Hematopoietic multipotent progenitor cell (in vitro differentiated cells): Measurements from ENCODE around the gene DPM2. TPM values are rescaled to one million over a fixed set of nuclear protein-coding genes. Genes with fewer than 3 reads are reported as not detected.

Source experiments
- DNase-seq, 3 donors: peaks; one replicate each; pipeline ENCODE4 v3.0.0-alpha.2; 2011 to 2015; ENCODE audit warnings: low read depth in 2 of 3, low spot score in 2 of 3
- total RNA-seq: library from RNA; depleted of rRNA; stranded (reverse); fragments of >200 nt; gene quantifications from one replicate; pipeline ENCODE4 v1.2.3, GENCODE V29; 2012

Gene DPM2
- total RNA-seq, 1 donor, result 17.2 TPM

DNA sequence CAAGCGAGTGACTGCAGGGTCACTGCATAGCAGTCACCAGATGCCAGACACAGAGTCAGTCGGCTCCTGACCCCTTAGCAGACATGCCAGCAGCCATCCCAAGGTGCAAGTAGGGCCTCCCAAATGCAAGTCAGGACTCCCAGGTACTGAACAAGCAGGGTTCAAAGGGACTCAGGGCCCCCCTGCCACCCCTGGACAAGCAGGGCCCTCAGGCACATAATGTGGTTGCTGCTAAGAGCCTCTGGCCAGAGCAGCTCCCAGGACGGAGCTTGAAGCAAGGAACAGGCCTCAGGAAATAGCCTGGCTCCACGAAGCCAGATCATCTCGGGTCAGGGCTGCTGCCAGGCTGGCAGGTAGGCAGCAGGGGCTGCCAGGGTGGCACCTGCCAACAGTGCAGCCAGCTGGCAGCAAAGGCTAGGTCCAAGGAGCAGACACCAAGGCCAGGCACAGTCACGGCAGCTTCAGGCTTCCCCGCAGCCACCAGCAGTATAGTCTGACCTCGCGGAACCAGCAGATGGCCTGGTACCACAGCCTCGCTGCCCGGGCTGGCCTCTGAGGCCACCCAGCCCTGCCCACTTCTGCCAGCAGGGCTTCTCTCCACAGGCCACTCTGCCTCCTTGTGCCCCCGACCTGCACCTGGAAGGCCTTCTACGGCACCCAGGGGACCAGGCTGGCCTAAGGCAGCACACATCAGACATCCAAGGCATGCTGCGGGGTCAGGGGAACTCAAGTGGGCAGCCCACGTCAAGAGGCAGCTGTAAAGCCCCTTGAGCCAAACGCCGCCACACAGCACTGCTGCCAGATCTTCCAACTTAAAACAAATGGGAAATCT is 35.7 kb upstream of the DPM2 start:
- DNase-seq, result no peak

DNA sequence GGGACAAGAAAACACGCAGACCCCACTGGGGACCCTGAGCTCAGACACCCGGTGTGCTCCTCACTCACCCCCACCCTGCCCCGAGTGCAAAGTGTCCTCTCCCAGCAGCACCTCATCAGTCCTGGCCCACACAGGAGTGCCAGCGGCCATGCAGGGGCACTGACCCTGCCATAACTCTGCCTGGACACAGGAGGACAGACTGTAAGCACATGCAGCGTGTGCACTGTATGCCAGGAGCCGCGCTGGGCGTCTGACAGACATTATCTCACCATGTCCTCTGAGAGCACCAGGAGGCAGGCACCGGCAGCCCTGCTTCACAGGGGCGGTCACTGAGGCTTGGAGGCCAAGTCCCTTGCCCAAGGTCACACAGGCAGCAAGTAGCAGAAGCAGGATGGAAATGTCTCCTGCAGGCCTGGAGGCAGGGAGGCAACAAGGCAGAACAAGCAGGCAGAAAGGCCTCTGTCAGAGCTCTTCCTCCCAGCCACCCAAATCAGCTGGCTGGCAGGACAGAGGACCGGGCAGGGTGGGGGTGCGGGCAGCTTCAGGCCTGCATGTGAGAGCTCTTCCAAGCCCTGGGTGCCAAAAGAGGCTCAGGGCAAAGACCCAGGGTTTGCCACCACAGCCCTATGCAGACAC is 34.7 kb upstream of the DPM2 start:
- no peak for DNase-seq

DNA sequence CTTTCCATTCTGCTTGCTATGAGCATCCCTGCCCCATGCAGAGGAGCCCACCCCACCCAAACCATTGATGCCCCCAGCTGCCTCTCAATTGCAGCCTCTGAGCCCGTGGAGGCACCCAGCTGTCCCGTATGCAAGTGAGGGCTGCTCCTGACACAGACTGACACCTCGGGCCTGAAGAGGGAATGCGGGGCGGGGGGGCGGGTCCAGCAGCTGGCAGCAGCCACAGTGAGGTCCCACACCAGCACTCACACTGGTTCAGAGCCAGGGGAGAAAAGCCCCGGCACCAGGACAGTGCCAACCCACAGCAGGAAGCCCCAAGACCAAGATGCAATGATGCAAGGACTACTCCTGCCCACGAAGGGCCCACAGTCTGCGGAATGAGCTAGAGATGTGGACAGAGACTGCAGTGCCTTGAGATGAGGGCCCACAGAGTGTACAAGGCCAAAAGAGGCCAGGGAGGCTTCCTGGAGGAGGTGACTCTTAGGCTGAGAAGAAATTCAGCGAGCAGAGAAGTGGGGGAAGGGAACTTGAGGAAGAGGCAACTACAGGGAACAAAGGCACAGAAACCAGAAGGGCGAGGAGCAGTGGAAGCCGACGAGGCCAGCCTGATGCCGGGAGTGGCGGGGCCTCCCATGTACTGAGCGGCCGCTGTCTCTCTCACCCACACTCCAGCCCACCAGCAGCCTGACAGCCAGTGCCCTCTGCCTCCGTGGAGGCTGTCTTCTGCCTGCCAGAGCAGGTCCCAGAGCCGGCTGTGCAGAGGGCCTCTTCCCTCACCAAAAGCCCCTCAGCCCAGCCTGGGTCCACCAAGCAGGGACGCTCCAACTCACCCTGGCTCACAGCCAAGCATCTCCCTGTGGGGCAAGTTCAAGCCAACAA is 33.9 kb upstream of the DPM2 start:
- DNase-seq, result no peak

DNA sequence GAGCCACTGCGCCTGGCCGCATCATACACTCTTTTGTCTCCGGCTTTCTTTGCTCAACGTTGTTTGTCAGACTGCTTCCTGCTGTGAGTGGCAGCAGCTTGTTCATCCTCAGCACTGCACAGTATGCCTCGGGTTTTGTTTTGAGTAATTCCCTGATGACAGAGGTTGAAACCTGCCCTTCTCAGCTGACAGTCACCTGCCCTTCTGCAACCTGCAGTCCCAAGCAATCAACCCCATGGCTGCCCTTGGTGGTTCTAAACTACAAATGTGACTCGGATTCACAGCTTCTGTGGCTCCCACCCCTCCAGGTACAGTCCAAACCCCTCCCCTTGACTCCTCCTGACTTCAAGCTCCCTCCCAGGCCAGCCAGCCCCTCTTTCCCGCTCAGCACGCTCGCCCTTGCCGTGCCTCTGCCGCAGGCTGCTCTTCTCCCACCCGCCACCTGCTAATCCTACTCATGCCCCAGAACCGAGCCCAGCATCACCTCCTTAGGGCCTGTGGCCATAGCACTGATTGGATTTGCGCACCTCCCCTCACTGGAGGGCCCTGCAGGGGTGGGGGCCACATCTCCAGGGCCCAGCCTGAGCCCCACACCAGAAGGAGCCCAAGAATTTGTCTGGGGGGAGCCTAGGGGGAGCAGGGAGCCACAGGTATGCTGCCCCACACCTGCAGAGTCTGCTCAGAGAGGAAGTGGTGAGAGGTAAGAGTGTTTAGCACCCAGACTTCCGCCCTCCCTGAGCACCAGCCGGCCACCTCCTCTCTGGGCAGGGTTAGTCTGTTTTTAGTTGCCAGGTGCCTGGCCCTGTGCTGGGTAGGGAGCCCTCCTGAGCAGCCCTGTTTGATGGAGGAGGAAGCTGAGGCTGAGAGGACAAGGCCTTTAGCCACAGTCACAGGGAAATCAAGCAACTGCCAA is 33.0 kb upstream of the DPM2 start:
- no peak for DNase-seq

DNA sequence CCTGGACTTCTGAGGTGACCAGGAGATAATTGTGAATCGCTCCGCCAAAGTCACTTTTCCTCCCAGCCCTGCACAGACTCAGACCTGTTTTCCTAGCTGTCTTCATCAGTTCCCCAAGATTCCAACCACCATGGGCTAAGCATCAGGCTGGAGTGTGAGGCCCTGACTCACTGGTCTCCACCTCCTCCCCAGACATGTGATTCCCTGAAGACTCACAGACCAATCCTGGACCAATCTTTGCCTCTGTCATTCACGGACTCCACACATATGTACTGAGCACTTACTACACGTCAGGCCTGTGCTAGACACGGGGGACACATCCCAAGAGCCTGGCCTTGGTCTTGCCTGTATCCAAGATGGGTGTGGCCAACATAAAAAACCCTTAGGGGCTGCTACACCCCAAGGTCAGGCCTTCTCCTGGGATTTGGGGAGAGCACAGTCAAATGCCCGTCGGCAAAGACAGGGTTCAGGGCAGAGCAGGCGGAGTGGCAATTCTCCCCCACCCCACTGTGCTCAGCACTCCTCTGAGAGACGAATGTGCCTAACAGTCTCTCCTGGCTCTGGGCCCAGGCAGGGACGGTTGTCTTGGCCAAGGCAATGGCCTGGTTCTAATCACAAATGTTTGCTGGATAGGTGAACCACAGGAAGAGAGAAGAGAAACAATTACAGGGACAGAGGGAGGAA is 31.2 kb upstream of the DPM2 start:
- no peak for DNase-seq

DNA sequence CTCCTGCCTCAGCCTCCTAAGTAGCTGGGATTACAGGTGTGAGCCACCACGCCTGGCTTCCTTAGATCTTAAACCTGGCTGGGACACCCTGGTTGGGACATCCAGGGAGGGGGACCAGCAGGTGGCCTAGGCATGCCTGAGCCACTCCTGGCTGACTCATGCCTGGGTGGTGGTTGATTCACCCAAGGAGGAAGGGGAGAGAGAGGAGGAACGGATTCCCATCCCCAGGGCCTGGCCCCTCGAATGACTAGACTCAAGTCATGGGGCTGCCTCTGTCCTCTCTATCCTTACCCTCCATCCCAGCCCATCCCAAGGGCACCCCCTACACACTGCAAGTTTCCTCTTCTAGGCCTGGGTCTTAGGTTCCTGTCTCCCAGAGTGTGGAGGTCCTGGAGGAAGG is 30.4 kb upstream of the DPM2 start:
- DNase-seq, result peak in 2 of 3 donors; percentile 32 to 58

DNA sequence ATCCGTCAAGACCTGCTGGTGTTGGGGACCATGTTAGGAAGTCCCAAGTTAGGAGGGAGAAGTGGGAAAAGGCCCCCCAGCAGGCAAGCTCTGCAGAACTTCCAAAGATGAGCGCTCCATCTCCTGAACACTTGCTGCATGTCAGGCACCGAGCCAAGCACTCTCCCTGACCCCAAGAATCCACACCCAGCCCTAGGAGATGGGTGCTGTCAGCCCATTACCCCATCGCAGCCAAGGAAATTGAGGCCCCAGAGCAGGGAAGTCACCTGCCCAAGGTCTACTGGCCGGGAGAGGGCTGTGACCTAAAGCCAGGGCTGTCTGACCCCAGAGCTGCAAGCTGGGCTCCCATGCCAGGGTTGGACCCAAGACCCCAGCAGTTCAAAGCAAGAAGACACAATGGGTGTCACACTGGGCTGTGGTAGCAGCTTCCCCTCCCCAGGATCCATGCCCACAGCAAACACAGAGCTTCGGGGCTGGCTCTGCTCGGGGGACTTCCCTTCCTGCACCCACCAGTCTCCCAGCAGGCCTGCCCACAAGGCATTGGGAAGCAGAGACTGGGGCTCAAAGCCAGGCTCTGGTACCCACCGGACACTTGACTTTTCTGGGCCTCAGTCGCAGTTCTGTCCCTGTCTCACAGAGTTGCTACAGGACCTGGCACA is 29.6 kb upstream of the DPM2 start:
- no peak for DNase-seq

DNA sequence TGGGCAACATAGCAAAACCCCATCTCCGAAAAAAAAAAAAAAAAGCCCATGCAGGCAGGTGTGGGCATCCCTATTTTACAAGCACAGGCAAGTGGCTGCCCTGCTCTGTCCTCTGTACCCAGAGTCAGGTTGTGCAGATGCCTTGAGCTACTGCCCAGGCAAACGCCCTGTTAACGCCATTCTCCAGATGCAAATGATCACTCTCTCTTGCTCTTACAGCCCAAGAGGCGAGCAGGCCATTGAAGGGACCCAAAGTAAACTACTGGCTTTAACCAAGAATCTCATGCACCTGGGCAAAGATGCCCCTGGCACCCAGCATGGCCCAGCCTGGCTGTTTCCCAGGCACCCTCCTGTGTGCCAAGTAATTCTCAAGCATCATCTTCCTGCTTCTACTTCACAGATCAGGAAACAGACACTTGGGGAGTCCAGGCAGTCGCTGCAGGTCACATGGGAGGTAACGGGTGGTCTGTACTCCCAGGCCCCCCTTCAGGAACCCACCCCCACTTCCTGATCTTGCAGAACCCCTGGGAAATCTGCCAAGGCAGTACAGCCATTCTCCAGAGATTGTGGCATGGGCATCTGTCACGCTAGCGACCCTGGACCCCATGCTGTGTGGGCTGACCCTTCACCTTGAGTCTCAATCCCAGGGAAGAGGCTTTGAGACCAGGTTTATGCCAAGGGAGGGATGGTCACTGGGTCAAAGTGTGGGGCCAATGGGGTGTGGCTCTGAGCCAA is 28.9 kb upstream of the DPM2 start:
- peak in 2 of 3 donors; percentile 43 to 52 for DNase-seq

DNA sequence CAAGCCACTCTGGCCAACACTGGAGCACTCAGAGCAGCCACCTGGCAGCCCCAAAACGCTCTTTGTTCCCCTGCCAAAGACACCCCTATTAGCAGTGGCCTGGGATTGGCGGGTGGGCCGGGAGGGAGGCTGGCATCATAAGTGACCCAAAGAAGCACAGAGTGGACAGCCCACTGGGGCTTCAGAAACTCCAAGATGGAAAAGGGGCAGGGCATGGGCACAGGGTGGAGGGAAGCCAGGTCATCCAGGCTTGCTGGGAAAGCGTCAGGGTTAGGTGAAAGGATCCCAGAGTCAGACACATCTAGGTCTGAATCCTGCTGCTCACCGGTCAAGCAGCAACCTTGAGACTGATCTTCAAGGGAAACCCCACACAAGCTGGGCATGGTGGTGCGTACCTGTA is 28.3 kb upstream of the DPM2 start:
- no peak for DNase-seq

DNA sequence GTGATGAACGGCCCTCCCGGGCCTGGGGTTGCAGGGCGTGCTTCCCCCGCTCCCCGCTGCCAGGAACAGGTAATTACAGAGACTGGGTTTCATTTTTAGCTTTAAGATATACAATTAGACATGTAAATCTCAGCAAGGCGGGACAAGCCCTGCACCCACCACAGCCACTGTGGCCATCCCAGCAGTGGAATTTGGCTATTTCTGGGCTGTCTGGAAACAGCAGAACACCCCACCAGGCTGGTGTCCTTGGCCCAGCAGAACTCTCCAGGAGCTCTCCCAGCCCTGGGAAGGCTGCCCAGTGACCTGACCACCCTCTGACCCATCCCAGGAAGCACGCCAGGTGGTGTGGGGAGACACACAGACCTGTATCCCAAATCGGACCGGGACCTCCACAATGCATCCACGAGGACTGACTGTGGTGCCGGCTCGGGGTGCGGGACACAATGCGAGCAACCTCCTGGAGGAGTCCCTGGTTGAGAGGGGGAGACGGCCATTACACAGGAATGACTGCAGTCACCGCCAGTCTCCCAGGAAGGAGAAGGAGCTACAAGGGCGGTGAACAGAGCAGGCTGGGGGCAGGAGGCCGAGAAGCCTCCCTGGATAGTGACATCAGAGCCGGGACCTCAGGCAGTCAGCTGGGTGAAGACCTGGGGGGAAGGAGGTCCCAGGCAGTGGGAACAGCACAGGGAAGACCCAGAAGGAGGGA is 25.9 kb upstream of the DPM2 start:
- no peak for DNase-seq

DNA sequence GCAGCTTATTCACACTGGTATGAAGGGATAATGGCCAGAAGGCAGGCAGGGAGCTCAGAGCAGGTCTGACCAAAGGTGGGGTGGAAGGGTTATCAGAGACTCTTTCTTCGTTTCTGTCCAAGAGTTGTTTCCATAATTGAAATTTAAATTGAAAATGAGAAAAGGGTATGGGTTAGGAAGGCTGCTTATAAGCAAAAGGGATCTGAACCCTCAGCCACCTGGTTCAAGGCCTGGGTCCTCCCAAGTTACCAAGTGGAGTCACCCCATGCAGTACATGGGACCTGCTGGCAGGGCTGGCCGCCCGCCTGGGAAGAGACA is 25.3 kb upstream of the DPM2 start:
- no peak for DNase-seq

DNA sequence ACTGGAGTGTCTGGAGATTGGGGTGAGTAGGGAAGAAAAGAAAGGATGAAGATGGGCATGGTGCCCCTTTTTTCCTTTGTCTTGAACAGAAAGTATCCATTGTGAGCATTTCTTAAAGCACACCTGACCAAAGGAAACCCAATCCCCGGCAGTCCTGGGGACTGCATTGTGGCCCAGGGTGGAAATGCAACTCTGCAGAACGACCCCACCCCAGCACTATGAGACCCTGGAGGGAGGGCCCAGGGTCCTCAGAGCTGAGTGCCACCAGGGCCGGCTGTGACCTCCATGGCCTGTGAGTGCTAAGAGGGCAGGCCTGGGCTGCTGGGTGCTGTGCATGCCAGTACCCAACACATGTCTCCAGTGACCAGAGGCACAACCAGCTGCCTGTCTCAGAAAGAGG is 24.6 kb upstream of the DPM2 start:
- no peak for DNase-seq

DNA sequence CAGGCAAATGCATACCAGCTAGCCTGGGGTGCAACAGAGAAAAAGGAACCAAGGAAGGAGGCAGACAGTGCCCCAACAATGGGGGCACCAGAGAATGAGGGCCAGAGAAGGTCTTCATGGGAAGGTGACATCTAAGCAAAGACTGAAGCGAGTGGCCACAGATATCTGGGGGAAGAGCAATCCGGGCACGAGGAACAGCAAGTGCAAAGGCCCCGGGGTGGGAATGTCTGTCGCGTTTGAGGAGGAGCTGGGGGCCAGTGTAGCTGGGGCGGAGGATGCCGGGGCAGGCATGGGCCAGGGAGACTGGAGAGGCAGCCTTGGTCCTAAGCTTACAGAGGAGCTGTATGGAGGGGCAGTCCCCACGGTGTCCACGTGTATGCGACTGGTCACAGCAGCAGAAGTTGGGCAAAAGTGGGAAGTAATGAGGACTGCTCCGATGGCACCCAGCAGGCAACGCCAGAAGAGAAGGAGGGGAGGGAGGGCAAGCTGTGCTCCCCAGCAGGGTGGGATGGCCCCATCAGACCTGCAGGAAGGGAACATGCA is 24.0 kb upstream of the DPM2 start:
- DNase-seq, result no peak

DNA sequence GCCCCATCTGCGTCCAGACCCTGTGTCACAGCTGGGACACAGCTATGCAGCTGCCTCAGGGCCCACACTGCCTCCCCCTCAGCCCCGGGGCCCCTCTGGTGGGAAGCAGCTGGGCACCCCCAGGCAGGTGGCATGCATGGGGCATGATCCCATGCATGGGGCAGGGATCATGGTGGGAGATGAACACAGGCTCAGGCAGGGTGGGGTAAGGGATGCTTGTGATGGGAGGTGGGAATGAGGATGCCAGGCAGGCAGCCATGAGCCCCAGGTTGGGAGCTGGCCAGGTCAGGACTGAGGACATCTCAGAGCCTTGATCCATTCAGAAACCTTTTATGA is 23.5 kb upstream of the DPM2 start:
- DNase-seq, result no peak

DNA sequence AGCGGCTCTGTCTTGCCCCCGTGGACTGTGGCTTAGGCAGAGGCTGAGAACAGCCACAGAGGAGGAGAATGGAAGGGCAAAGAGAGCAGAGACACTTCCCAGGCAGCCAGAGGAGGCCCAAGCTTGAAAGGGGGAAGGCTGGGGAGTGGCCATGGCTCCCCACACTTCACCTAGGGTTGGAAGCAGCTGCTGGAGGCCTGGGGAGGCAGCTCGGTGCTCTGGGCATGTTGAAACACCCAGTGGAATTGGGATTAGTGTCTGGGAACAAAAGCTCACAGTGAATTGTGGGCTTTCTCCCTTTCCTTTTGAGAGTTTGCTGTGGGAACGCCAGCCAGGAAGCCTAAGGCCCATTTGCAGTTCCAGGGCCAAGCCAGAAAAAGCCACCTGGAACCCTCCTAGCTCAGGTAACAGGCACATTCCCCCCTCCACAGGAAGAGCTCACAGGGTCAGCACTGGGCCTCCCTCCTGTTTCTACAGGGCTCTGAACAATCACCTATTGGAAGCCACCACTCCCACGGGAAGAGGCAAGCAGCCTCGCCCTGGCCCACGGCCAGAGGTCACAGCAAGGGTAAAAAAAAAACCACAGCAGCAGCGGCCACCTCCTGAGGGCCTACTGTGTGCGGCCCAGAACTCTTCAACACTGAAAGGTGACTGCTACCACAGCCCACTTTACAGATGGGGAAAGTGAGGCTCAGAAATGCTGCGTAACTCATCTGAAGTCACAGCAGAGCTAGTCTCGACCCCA is 22.9 kb upstream of the DPM2 start:
- no peak for DNase-seq

DNA sequence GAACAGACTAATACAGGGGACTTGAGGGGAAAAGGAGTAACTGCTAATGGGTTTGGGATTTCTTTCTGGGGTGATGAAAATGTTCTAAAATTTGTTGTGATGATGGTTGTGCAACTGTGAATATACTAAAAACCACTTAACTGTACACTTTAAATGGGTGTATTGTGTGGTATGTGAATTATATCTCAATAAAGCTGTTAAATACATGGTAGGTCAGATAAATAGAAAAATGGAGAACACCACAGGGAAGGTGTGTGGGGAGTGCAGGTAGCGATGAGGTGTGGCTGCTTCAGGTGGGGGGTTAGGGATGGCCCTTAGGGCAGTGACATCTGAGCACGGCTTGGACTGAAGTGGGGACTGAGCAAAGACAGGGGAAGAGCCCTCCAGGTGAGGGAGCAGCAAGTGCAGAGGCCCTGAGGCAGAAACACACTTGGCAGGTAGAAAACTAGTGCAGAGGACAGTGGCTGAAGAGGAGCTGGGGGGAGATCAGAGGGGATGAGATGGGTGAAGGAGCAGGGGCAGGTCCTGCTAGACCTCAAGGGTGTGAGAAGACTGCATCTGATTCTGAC is 22.3 kb upstream of the DPM2 start:
- no peak for DNase-seq

DNA sequence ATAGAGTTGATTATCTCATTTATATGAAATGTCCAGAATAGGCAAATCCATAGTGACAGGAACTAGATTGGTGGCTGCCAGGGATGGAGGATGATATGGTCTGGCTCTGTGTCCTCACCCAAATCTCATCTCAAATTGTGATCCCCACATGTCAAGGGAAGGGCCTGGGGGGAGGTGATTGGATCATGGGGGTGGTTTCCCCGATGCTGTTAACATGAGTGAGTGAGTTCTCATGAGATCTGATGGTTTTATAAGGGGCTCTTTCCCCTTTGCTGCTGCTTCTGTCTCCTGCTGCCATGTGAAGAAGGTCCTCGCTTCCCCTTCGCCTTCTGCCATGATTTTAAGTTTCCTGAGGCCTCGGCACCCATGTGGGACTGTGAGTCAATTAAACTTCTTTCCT is 21.7 kb upstream of the DPM2 start:
- DNase-seq, result no peak
